Measurements from ENCODE around the gene KCTD3. TPM values are rescaled to one million over a fixed set of nuclear protein-coding genes. Genes with fewer than 3 reads are reported as not detected.

The KCTD3 gene
- total RNA-seq, 1 experiment from 2014 or later, result 34.7 TPM

DNA sequence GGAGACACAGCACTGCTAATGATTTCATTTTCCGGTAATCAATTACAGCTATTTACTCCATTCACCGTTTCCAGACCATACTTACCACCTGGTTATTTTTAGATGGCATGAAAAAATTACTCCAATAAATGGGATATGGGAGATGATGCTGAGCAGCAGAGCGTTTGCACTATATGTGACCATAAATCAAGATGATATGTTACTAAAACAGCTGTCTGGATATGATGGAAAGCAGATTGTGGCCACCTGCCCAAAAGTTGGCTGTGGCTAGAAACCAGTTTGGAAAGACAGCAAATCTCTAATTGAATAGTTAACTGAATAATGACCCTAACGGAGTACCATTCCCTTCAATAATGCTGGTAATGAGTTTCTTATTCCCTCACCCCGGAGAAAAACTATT lies 22.5 kb upstream of the KCTD3 start:
- peaks cover 11% of the 10 kb centered on the region; the same call in 1 of the 2 replicates for H3K9me3 ChIP-seq (ENCODE audit: control insufficient read depth, insufficient read depth, low read depth, low read length)
- CTCF ChIA-PET, result no interaction called here

GRCh38 chr1:215545096-215545495 lies 22.0 kb upstream of the KCTD3 start:
- TF ChIP-seq POLR2AphosphoS5 (IDR thresholded peaks at IDR 0.05; ENCODE audit: low read depth, low read length), result no peak
- no peak for TF ChIP-seq REST (IDR thresholded peaks at IDR 0.05; ENCODE audit: insufficient read depth in 1 of 2, low read depth in 2 of 2, low read length in 1 of 2)
- no peak for TF ChIP-seq CTCF (IDR thresholded peaks at IDR 0.05)
- TF ChIP-seq TCF7L2 (IDR thresholded peaks at IDR 0.05; ENCODE audit: low read depth, low read length), result no peak
- TF ChIP-seq SIN3A (IDR thresholded peaks at IDR 0.05; ENCODE audit: borderline replicate concordance, insufficient read depth, low read depth, low read length), result no peak
- POLR2A ChIA-PET, result no interaction called here
- Histone ChIP-seq H3K9me3 (ENCODE audit: control insufficient read depth, insufficient read depth, low read depth, low read length) (peaks cover 11% of the 10 kb centered on the region; the same call in 1 of the 2 replicates), H3K4me3 (ENCODE audit: low read depth in 2 of 2, low read length in 2 of 2) (no peak overlapping the region), H3K27me3 (ENCODE audit: control insufficient read depth, insufficient read depth, low read length) (peaks cover 4% of the 10 kb centered on the region), H3K36me3 (ENCODE audit: control insufficient read depth, insufficient read depth, low read length) (no peaks in the 10 kb centered on the region), H3K4me1 (ENCODE audit: control insufficient read depth, insufficient read depth, low read length) (no peaks in the 10 kb centered on the region), H3K27ac (ENCODE audit: low read length) (no peak overlapping the region)
- no TSS peak for BruUV-seq (replicated peaks)
- DNase-seq (ENCODE audit: low read depth, low spot score) (no peak), ATAC-seq (no peak)
- intact Hi-C loops (cut with micrococcal nuclease; ENCODE audit: unreplicated experiment) (no loop called here), in situ Hi-C loops (cut with HindIII; ENCODE audit: low pct_unique_long_range_greater_than_20kb, low sequenced_read_pairs) (no loop called here)
- CTCF ChIA-PET, result no interaction called here

More for the DNA sequence above, 22.5 kb upstream of the KCTD3 start:
- Histone ChIP-seq H3K4me1 (ENCODE audit: control insufficient read depth, insufficient read depth, low read length) (no peaks in the 10 kb centered on the region), H3K27ac (ENCODE audit: low read length) (no peak overlapping the region), H3K36me3 (ENCODE audit: control insufficient read depth, insufficient read depth, low read length) (no peaks in the 10 kb centered on the region), H3K4me3 (ENCODE audit: low read depth in 2 of 2, low read length in 2 of 2) (no peak overlapping the region), H3K27me3 (ENCODE audit: control insufficient read depth, insufficient read depth, low read length) (peaks cover 4% of the 10 kb centered on the region)
- no peak for DNase-seq (ENCODE audit: low read depth, low spot score)
- POLR2A ChIA-PET, result no interaction called here
- intact Hi-C loops (cut with micrococcal nuclease; ENCODE audit: unreplicated experiment) (no loop called here), in situ Hi-C loops (cut with HindIII; ENCODE audit: low pct_unique_long_range_greater_than_20kb, low sequenced_read_pairs) (no loop called here)
- TF ChIP-seq REST (IDR thresholded peaks at IDR 0.05; ENCODE audit: insufficient read depth in 1 of 2, low read depth in 2 of 2, low read length in 1 of 2) (no peak), POLR2AphosphoS5 (IDR thresholded peaks at IDR 0.05; ENCODE audit: low read depth, low read length) (no peak), CTCF (IDR thresholded peaks at IDR 0.05) (no peak), TCF7L2 (IDR thresholded peaks at IDR 0.05; ENCODE audit: low read depth, low read length) (no peak), SIN3A (IDR thresholded peaks at IDR 0.05; ENCODE audit: borderline replicate concordance, insufficient read depth, low read depth, low read length) (no peak)
- no TSS peak for BruUV-seq (replicated peaks)
- no peak for ATAC-seq
